ENCODE measurements around the gene TRIM38.

Gene TRIM38

DNA sequence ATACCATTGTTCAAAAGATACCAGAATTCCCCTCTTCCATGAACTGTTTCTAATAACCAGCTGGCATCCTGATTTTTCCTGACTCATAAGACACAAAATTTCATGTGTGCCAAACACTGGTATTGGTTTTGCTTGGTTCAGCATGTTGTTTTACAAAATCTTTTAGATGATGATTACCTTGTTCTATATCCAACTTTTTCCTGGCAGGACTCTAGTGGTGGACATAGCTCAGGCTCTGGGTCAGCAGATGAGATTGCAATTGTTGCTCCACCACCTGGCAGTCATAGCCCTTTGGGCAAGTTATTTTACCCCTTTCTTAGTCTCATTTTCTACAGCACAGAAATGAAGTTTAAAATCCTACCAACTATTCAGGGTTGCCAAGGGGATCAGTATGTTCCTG, 6.2 kb downstream of the TRIM38 start:
- 0 out of 2 replicates have a peak, but pooled peaks cover 2% of the 10 kb centered on the region for H3K79me2 ChIP-seq (ENCODE audit: insufficient read depth, low read length)
- no peak for DNase-seq
- ATAC-seq (ENCODE audit: insufficient read depth, low read depth), result no peak
- H3K4me3 ChIP-seq (ENCODE audit: low read depth in 1 of 2, low read length in 2 of 2), result no peak overlapping the region
- peaks cover 6% of the 10 kb centered on the region for H3K4me1 ChIP-seq (ENCODE audit: insufficient read depth, low read length)
- H3K36me3 ChIP-seq (ENCODE audit: insufficient read depth, low read length), result peaks cover 55% of the 10 kb centered on the region
- no peak overlapping the region for H3K4me2 ChIP-seq (ENCODE audit: insufficient read depth, low read length)
- H2AFZ ChIP-seq (ENCODE audit: low read depth, low read length), result no peak overlapping the region
- no peaks in the 10 kb centered on the region for H3K27me3 ChIP-seq (ENCODE audit: insufficient read depth, low read length, poor library complexity)
- TF ChIP-seq, protein P1, sequence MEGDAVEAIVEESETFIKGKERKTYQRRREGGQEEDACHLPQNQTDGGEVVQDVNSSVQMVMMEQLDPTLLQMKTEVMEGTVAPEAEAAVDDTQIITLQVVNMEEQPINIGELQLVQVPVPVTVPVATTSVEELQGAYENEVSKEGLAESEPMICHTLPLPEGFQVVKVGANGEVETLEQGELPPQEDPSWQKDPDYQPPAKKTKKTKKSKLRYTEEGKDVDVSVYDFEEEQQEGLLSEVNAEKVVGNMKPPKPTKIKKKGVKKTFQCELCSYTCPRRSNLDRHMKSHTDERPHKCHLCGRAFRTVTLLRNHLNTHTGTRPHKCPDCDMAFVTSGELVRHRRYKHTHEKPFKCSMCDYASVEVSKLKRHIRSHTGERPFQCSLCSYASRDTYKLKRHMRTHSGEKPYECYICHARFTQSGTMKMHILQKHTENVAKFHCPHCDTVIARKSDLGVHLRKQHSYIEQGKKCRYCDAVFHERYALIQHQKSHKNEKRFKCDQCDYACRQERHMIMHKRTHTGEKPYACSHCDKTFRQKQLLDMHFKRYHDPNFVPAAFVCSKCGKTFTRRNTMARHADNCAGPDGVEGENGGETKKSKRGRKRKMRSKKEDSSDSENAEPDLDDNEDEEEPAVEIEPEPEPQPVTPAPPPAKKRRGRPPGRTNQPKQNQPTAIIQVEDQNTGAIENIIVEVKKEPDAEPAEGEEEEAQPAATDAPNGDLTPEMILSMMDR (IDR thresholded peaks at IDR 0.05; ENCODE audit: borderline replicate concordance, extremely low read depth, low read length, poor library complexity, severe bottlenecking), result no peak
- TF ChIP-seq EZH2 (IDR thresholded peaks at IDR 0.05; ENCODE audit: borderline replicate concordance, low read depth, low read length, severe bottlenecking), result no peak
- H3K9me3 ChIP-seq (ENCODE audit: insufficient read depth, low read length, severe bottlenecking), result no peaks in the 10 kb centered on the region
- no peak overlapping the region for H3K9ac ChIP-seq (ENCODE audit: low read depth, low read length)
- no peak overlapping the region for H3K27ac ChIP-seq (ENCODE audit: low read length)
- no peaks in the 10 kb centered on the region for H4K20me1 ChIP-seq (ENCODE audit: insufficient read depth, low read length)

GRCh38 chr6:25971187-25971821, 8.7 kb downstream of the TRIM38 start:
- Histone ChIP-seq H3K4me3 (ENCODE audit: low read depth in 1 of 2, low read length in 2 of 2) (no peak overlapping the region), H3K36me3 (ENCODE audit: insufficient read depth, low read length) (peaks cover 63% of the 10 kb centered on the region), H2AFZ (ENCODE audit: low read depth, low read length) (no peak overlapping the region), H3K9ac (ENCODE audit: low read depth, low read length) (no peak overlapping the region), H3K4me1 (ENCODE audit: insufficient read depth, low read length) (no peaks in the 10 kb centered on the region; the same call in 1 of the 2 replicates), H3K4me2 (ENCODE audit: insufficient read depth, low read length) (no peak overlapping the region), H4K20me1 (ENCODE audit: insufficient read depth, low read length) (no peaks in the 10 kb centered on the region), H3K27me3 (ENCODE audit: insufficient read depth, low read length, poor library complexity) (no peaks in the 10 kb centered on the region), H3K9me3 (ENCODE audit: insufficient read depth, low read length, severe bottlenecking) (no peaks in the 10 kb centered on the region), H3K27ac (ENCODE audit: low read length) (no peak overlapping the region), H3K79me2 (ENCODE audit: insufficient read depth, low read length) (no peaks in the 10 kb centered on the region)
- no peak for DNase-seq
- TF ChIP-seq, protein P1 (IDR thresholded peaks at IDR 0.05; ENCODE audit: borderline replicate concordance, extremely low read depth, low read length, poor library complexity, severe bottlenecking), result no peak
- no peak for TF ChIP-seq EZH2 (IDR thresholded peaks at IDR 0.05; ENCODE audit: borderline replicate concordance, low read depth, low read length, severe bottlenecking)
- ATAC-seq (ENCODE audit: insufficient read depth, low read depth), result no peak

DNA sequence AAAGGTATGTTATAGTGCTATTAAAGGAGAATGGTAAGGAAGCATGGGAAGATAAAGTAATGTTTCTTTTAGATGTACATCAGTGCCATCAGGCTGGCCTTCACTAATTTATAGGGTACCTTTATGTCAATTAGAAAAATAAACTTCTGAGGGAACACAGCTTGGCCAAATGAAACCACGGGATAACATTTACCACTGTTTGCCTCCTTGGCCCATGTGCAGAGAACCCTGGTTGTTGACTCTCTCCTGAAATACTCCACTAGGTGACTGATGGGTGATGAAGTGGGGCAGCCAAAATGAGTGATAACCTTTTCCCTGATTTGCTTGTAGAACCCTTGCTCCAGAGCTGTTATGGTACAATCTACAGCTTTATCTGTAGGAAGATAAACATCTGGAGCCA, 9.5 kb downstream of the TRIM38 start:
- H3K36me3 ChIP-seq (ENCODE audit: insufficient read depth, low read length), result peaks cover 58% of the 10 kb centered on the region
- ATAC-seq (ENCODE audit: insufficient read depth, low read depth), result no peak

More for the DNA sequence above, 9.5 kb downstream of the TRIM38 start:
- TF ChIP-seq, protein P1 (IDR thresholded peaks at IDR 0.05; ENCODE audit: borderline replicate concordance, extremely low read depth, low read length, poor library complexity, severe bottlenecking), result no peak
- TF ChIP-seq EZH2 (IDR thresholded peaks at IDR 0.05; ENCODE audit: borderline replicate concordance, low read depth, low read length, severe bottlenecking), result no peak
- no peak for DNase-seq
- no peak overlapping the region for H3K9ac ChIP-seq (ENCODE audit: low read depth, low read length)
- no peak overlapping the region for H3K4me2 ChIP-seq (ENCODE audit: insufficient read depth, low read length)
- no peak overlapping the region for H2AFZ ChIP-seq (ENCODE audit: low read depth, low read length)
- H4K20me1 ChIP-seq (ENCODE audit: insufficient read depth, low read length), result no peaks in the 10 kb centered on the region
- no peak overlapping the region for H3K27ac ChIP-seq (ENCODE audit: low read length)
- no peaks in the 10 kb centered on the region for H3K79me2 ChIP-seq (ENCODE audit: insufficient read depth, low read length)
- H3K9me3 ChIP-seq (ENCODE audit: insufficient read depth, low read length, severe bottlenecking), result no peaks in the 10 kb centered on the region
- H3K4me3 ChIP-seq (ENCODE audit: low read depth in 1 of 2, low read length in 2 of 2), result no peak overlapping the region
- H3K4me1 ChIP-seq (ENCODE audit: insufficient read depth, low read length), result no peaks in the 10 kb centered on the region; the same call in 1 of the 2 replicates
- H3K27me3 ChIP-seq (ENCODE audit: insufficient read depth, low read length, poor library complexity), result no peaks in the 10 kb centered on the region

Data from DND-41 (cell line).